ENCODE results near the gene CELF5.

- no peak for TF ChIP-seq POLR2A (IDR thresholded peaks at IDR 0.05)
- TF ChIP-seq CTCF (IDR thresholded peaks at IDR 0.05), result no peak
Measured at GRCh38 chr19:3269916-3270671, 45.6 kb downstream of the CELF5 start.
